ENCODE measurements around the gene ERBB4. TPM values are rescaled to one million over a fixed set of nuclear protein-coding genes. Genes with fewer than 3 reads are reported as not detected.

The ERBB4 gene
- total RNA-seq, 1 experiment from 2014 or later: 0.04 TPM

DNA sequence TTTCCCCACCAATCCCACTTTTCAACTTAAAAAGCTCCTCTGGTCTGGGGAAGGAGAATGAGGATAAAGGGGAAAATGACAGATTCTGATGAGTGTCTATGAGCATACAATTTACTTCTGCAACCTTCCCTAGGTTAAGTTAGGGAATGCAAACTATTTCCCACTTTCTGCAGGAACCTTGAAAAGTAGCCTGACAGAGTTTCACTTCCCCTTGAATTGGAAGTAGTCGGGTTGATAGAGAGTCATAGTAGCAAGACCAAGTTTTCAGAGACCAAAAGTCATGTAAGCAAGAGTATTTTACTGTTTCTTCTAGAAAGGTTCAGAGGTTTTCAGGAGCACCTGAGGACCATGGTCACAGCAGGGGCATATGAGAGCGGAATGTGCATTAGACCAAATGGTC is 1167.1 kb downstream of the ERBB4 start:
- WGBS (ENCODE audit: extremely low coverage, insufficient read length, low lambda C conversion rate): no CpG with 5 or more reads among the region's 2 CpGs
- H2BK20ac ChIP-seq (ENCODE audit: low read depth, low read length, poor library complexity, severe bottlenecking): no peak overlapping the region

More for the DNA sequence above, 1167.1 kb downstream of the ERBB4 start:
- H2BK5ac ChIP-seq (ENCODE audit: insufficient read length, low read length): no peak overlapping the region
- H4K91ac ChIP-seq (ENCODE audit: insufficient read length, low read depth, low read length): no peak overlapping the region
- H3K4me3 Mint-ChIP-seq: no peak overlapping the region
- no peaks in the 10 kb centered on the region for H3K23me2 ChIP-seq (ENCODE audit: insufficient read length, low read depth, low read length, poor library complexity, severe bottlenecking)
- no peak overlapping the region for H3K4ac ChIP-seq (ENCODE audit: low read depth, low read length)
- no peak overlapping the region for H2BK120ac ChIP-seq (ENCODE audit: low read depth, low read length, poor library complexity, severe bottlenecking)
- no peak overlapping the region for H4K5ac ChIP-seq (ENCODE audit: insufficient read length, low read depth, low read length)
- H3K27ac ChIP-seq (ENCODE audit: insufficient read length, low read depth, low read length): no peak overlapping the region
- H3K27ac Mint-ChIP-seq: no peak overlapping the region
- no peak overlapping the region for H3K9ac ChIP-seq (ENCODE audit: extremely low read depth, insufficient read length, low read length)
- no peak overlapping the region for H3K4me2 ChIP-seq (ENCODE audit: insufficient read depth, insufficient read length, low read length)
- no peaks in the 10 kb centered on the region for H3K36me3 Mint-ChIP-seq (ENCODE audit: insufficient read depth in 1 of 3, low read depth in 3 of 3)
- TF ChIP-seq, protein P1, sequence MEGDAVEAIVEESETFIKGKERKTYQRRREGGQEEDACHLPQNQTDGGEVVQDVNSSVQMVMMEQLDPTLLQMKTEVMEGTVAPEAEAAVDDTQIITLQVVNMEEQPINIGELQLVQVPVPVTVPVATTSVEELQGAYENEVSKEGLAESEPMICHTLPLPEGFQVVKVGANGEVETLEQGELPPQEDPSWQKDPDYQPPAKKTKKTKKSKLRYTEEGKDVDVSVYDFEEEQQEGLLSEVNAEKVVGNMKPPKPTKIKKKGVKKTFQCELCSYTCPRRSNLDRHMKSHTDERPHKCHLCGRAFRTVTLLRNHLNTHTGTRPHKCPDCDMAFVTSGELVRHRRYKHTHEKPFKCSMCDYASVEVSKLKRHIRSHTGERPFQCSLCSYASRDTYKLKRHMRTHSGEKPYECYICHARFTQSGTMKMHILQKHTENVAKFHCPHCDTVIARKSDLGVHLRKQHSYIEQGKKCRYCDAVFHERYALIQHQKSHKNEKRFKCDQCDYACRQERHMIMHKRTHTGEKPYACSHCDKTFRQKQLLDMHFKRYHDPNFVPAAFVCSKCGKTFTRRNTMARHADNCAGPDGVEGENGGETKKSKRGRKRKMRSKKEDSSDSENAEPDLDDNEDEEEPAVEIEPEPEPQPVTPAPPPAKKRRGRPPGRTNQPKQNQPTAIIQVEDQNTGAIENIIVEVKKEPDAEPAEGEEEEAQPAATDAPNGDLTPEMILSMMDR (conservative IDR thresholded peaks at IDR 0.05): no peak
- no peak overlapping the region for H3K14ac ChIP-seq (ENCODE audit: insufficient read depth, low read length)
- H3K79me2 ChIP-seq (ENCODE audit: insufficient read depth, low read length): no peaks in the 10 kb centered on the region
- no peak for DNase-seq
- H3K4me1 ChIP-seq (ENCODE audit: insufficient read depth, low read length): peaks cover 10% of the 10 kb centered on the region; the same call in 1 of the 2 replicates
- H2BK15ac ChIP-seq (ENCODE audit: low read depth, low read length): no peak overlapping the region
- no peak overlapping the region for H2AK5ac ChIP-seq (ENCODE audit: insufficient read length, low read length)
- no peaks in the 10 kb centered on the region for H3K9me3 ChIP-seq (ENCODE audit: control insufficient read depth, low read depth, low read length)
- peaks cover 10 to 14% of the 10 kb centered on the region in 2 experiments for H3K4me1 Mint-ChIP-seq
- no peaks in the 10 kb centered on the region for H3K27me3 ChIP-seq (ENCODE audit: insufficient read depth, low read length)
- H4K8ac ChIP-seq (replicated peaks; ENCODE audit: insufficient read length, low read depth, low read length): no peak overlapping the region
- no peak overlapping the region for H2AFZ ChIP-seq (ENCODE audit: low read length)
- H3K18ac ChIP-seq (ENCODE audit: insufficient read length, low read depth, low read length): no peak overlapping the region
- no peak overlapping the region for H3K23ac ChIP-seq (ENCODE audit: insufficient read length, low read depth, low read length)
- no peaks in the 10 kb centered on the region for H4K20me1 ChIP-seq (ENCODE audit: control insufficient read depth, insufficient read depth, insufficient read length)
- H3K27me3 Mint-ChIP-seq (ENCODE audit: low read depth): no peaks in the 10 kb centered on the region
- no peaks in the 10 kb centered on the region for H3K79me1 ChIP-seq (ENCODE audit: insufficient read depth, low read depth, low read length, poor library complexity, severe bottlenecking)
- H2BK12ac ChIP-seq (ENCODE audit: insufficient read length, low read depth, low read length): no peak overlapping the region
- no peaks in the 10 kb centered on the region for H3K9me3 Mint-ChIP-seq
- no peak overlapping the region for H3T11ph ChIP-seq (ENCODE audit: low read length)
- H3K56ac ChIP-seq (ENCODE audit: insufficient read length, low read depth, low read length): no peak overlapping the region

All from H9 (cell line).